ENCODE measurements around the gene CCDC171. TPM values are rescaled to one million over a fixed set of nuclear protein-coding genes. Genes with fewer than 3 reads are reported as not detected.

CCDC171 gene
- total RNA-seq, 1 donor from 2014 or later: 1.2 TPM

- Histone ChIP-seq H3K4me1 (ENCODE audit: insufficient read depth, low read length) (no peaks in the 10 kb centered on the region), H3K79me2 (ENCODE audit: insufficient read depth, low read length) (no peaks in the 10 kb centered on the region), H2AFZ (ENCODE audit: low read depth, low read length) (no peak overlapping the region), H3K4me3 (ENCODE audit: insufficient read depth, low read depth, low read length) (no peak overlapping the region), H3K9me3 (ENCODE audit: insufficient read depth, low read depth, low read length) (no peaks in the 10 kb centered on the region), H4K20me1 (ENCODE audit: insufficient read depth, low read length) (no peaks in the 10 kb centered on the region), H3K27me3 (ENCODE audit: insufficient read depth, low read length) (no peaks in the 10 kb centered on the region), H3K27ac (ENCODE audit: low read depth, low read length) (no peak overlapping the region), H3K9ac (ENCODE audit: low read length) (no peak overlapping the region), H3K36me3 (ENCODE audit: insufficient read depth, low read length) (no peaks in the 10 kb centered on the region), H3K4me2 (ENCODE audit: low read length) (no peak overlapping the region)
- no peak overlapping the region for H3K4me3 Mint-ChIP-seq (ENCODE audit: unreplicated experiment)
- TF ChIP-seq EZH2 (IDR thresholded peaks at IDR 0.05; ENCODE audit: insufficient read depth, low read length): no peak
- no peak for TF ChIP-seq CTCF (IDR thresholded peaks at IDR 0.05; ENCODE audit: insufficient read depth, low read depth, low read length)
- FAIRE-seq (no peak), DNase-seq (ENCODE audit: low read depth) (no peak)
- no peaks in the 10 kb centered on the region for H3K4me1 Mint-ChIP-seq (ENCODE audit: low read depth, unreplicated experiment)
- no peaks in the 10 kb centered on the region for H3K9me3 Mint-ChIP-seq (ENCODE audit: unreplicated experiment)
- no peak overlapping the region for H3K27ac Mint-ChIP-seq (ENCODE audit: unreplicated experiment)
- no peaks in the 10 kb centered on the region for H3K27me3 Mint-ChIP-seq (ENCODE audit: low read depth, unreplicated experiment)
- no peaks in the 10 kb centered on the region for H3K36me3 Mint-ChIP-seq (ENCODE audit: low read depth, unreplicated experiment)
Measured at GRCh38 chr9:15942831-15943424, 390.1 kb downstream of the CCDC171 start.

GRCh38 chr9:15944341-15944740, 391.5 kb downstream of the CCDC171 start:
- Histone ChIP-seq H3K9me3 (ENCODE audit: insufficient read depth, low read depth, low read length) (no peaks in the 10 kb centered on the region), H2AFZ (ENCODE audit: low read depth, low read length) (no peak overlapping the region), H3K27ac (ENCODE audit: low read depth, low read length) (no peak overlapping the region), H3K79me2 (ENCODE audit: insufficient read depth, low read length) (no peaks in the 10 kb centered on the region), H3K4me2 (ENCODE audit: low read length) (no peak overlapping the region), H3K9ac (ENCODE audit: low read length) (no peak overlapping the region), H4K20me1 (ENCODE audit: insufficient read depth, low read length) (no peaks in the 10 kb centered on the region), H3K4me3 (ENCODE audit: insufficient read depth, low read depth, low read length) (no peak overlapping the region), H3K4me1 (ENCODE audit: insufficient read depth, low read length) (no peaks in the 10 kb centered on the region), H3K36me3 (ENCODE audit: insufficient read depth, low read length) (no peaks in the 10 kb centered on the region), H3K27me3 (ENCODE audit: insufficient read depth, low read length) (no peaks in the 10 kb centered on the region)
- peaks cover 5% of the 10 kb centered on the region for H3K9me3 Mint-ChIP-seq (ENCODE audit: unreplicated experiment)
- H3K4me1 Mint-ChIP-seq (ENCODE audit: low read depth, unreplicated experiment): no peaks in the 10 kb centered on the region
- no peaks in the 10 kb centered on the region for H3K27me3 Mint-ChIP-seq (ENCODE audit: low read depth, unreplicated experiment)
- DNase-seq (ENCODE audit: low read depth) (no peak), FAIRE-seq (no peak)
- H3K36me3 Mint-ChIP-seq (ENCODE audit: low read depth, unreplicated experiment): no peaks in the 10 kb centered on the region
- H3K27ac Mint-ChIP-seq (ENCODE audit: unreplicated experiment): no peak overlapping the region
- TF ChIP-seq CTCF (IDR thresholded peaks at IDR 0.05; ENCODE audit: insufficient read depth, low read depth, low read length) (no peak), EZH2 (IDR thresholded peaks at IDR 0.05; ENCODE audit: insufficient read depth, low read length) (no peak)
- H3K4me3 Mint-ChIP-seq (ENCODE audit: unreplicated experiment): no peak overlapping the region

- no peaks in the 10 kb centered on the region for H3K36me3 Mint-ChIP-seq (ENCODE audit: low read depth, unreplicated experiment)
- H3K27ac Mint-ChIP-seq (ENCODE audit: unreplicated experiment): no peak overlapping the region
Measured at GRCh38 chr9:15959663-15960062, 406.8 kb downstream of the CCDC171 start.

More at GRCh38 chr9:15959663-15960062, 406.8 kb downstream of the CCDC171 start:
- H3K9me3 Mint-ChIP-seq (ENCODE audit: unreplicated experiment): no peaks in the 10 kb centered on the region
- Histone ChIP-seq H4K20me1 (ENCODE audit: insufficient read depth, low read length) (no peaks in the 10 kb centered on the region), H3K36me3 (ENCODE audit: insufficient read depth, low read length) (no peaks in the 10 kb centered on the region), H3K4me1 (ENCODE audit: insufficient read depth, low read length) (no peaks in the 10 kb centered on the region), H3K79me2 (ENCODE audit: insufficient read depth, low read length) (no peaks in the 10 kb centered on the region), H3K9ac (ENCODE audit: low read length) (no peak overlapping the region), H3K27ac (ENCODE audit: low read depth, low read length) (no peak overlapping the region), H3K9me3 (ENCODE audit: insufficient read depth, low read depth, low read length) (no peaks in the 10 kb centered on the region), H3K4me3 (ENCODE audit: insufficient read depth, low read depth, low read length) (no peak overlapping the region), H3K4me2 (ENCODE audit: low read length) (no peak overlapping the region), H2AFZ (ENCODE audit: low read depth, low read length) (no peak overlapping the region), H3K27me3 (ENCODE audit: insufficient read depth, low read length) (no peaks in the 10 kb centered on the region)
- no peak overlapping the region for H3K4me3 Mint-ChIP-seq (ENCODE audit: unreplicated experiment)
- DNase-seq (ENCODE audit: low read depth): no peak
- no peak for TF ChIP-seq EZH2 (IDR thresholded peaks at IDR 0.05; ENCODE audit: insufficient read depth, low read length)
- TF ChIP-seq CTCF (IDR thresholded peaks at IDR 0.05; ENCODE audit: insufficient read depth, low read depth, low read length): no peak
- no peaks in the 10 kb centered on the region for H3K4me1 Mint-ChIP-seq (ENCODE audit: low read depth, unreplicated experiment)
- no peaks in the 10 kb centered on the region for H3K27me3 Mint-ChIP-seq (ENCODE audit: low read depth, unreplicated experiment)
- FAIRE-seq: no peak

Data from astrocyte (in vitro differentiated cells and primary cell).